NCI-H146 treated with DMSO at 0.1 percent for 48 hours (cell line): Measurements from ENCODE around the gene RPSA.
"Not testable (repeated sequence)": the region's sequence is repeated elsewhere in the genome, so short reads cannot be mapped to it uniquely, and the experiment has no call there.

Experiments used
- DNase-seq: peaks from one replicate; lab custom pipeline; 2025; ENCODE audit not compliant: unreplicated experiment; lab: John Stamatoyannopoulos, UW

RPSA gene

GRCh38 chr3:39388741-39389248, 17.7 kb upstream of the RPSA start:
- no peak for DNase-seq

GRCh38 chr3:39390181-39390580, 16.3 kb upstream of the RPSA start:
- DNase-seq = no peak

GRCh38 chr3:39396690-39397089, 9.8 kb upstream of the RPSA start:
- DNase-seq = no peak

GRCh38 chr3:39398700-39399099, 7.8 kb upstream of the RPSA start:
- DNase-seq = no peak

GRCh38 chr3:39401983-39402382, 4.5 kb upstream of the RPSA start:
- DNase-seq = no peak

GRCh38 chr3:39404943-39405686, 1.4 kb upstream of the RPSA start:
- no peak for DNase-seq

GRCh38 chr3:39405687-39406367, 693 bp upstream of the RPSA start:
- no peak for DNase-seq

- DNase-seq = no peak
These were observed 724 bp downstream of the RPSA start for GRCh38 chr3:39407259-39407629.

GRCh38 chr3:39407773-39408492, 1.4 kb downstream of the RPSA start:
- DNase-seq = no peak

GRCh38 chr3:39408493-39409372, 2.2 kb downstream of the RPSA start:
- DNase-seq = no peak

GRCh38 chr3:39409514-39410136, 3.1 kb downstream of the RPSA start:
- no peak for DNase-seq

- DNase-seq = no peak
These were observed 4.4 kb downstream of the RPSA start for GRCh38 chr3:39410893-39411292.

GRCh38 chr3:39412668-39413260, 6.2 kb downstream of the RPSA start:
- no peak for DNase-seq

GRCh38 chr3:39413691-39414420, 7.3 kb downstream of the RPSA start:
- no peak for DNase-seq

GRCh38 chr3:39414421-39414907, 7.9 kb downstream of the RPSA start:
- no peak for DNase-seq

- DNase-seq = not testable (repeated sequence)
These were observed 8.8 kb downstream of the RPSA start for GRCh38 chr3:39415302-39415701.

- no peak for DNase-seq
These were observed 9.5 kb downstream of the RPSA start for GRCh38 chr3:39415983-39416382.

GRCh38 chr3:39416998-39417397, 10.5 kb downstream of the RPSA start:
- DNase-seq = not testable (repeated sequence)

- not testable (repeated sequence) for DNase-seq
These were observed 12.2 kb downstream of the RPSA start for GRCh38 chr3:39418556-39419225.
